WTC11 (cell line): ENCODE data around the gene CDYL.

Experiments
- ATF6 ChIP-seq: sonication (generic); formaldehyde crosslinking; IDR thresholded peaks from 2 replicates; pipeline ENCODE4 v1.8.1; 2023; ENCODE audit warnings: mild to moderate bottlenecking, missing genetic modification reagents
- CTCF ChIP-seq: fragments of 200-600 bp; IDR thresholded peaks from 2 replicates; pipeline ENCODE4 v1.8.0; 2022; ENCODE audit warnings: antibody characterized with exemption
- ESRRA ChIP-seq: sonication (generic); formaldehyde crosslinking; IDR thresholded peaks from 2 replicates; pipeline ENCODE4 v1.8.1; 2022; ENCODE audit warnings: mild to moderate bottlenecking, missing genetic modification reagents, borderline replicate concordance
- MAX ChIP-seq: sonication (generic); formaldehyde crosslinking; IDR thresholded peaks from 2 replicates; pipeline ENCODE4 v1.8.0; 2022; ENCODE audit warnings: mild to moderate bottlenecking, missing genetic modification reagents
- MLX ChIP-seq: sonication (generic); formaldehyde crosslinking; IDR thresholded peaks from 2 replicates; pipeline ENCODE4 v1.8.1; 2023; ENCODE audit warnings: mild to moderate bottlenecking, missing genetic modification reagents, moderate library complexity
- NFYB ChIP-seq: sonication (generic); formaldehyde crosslinking; conservative IDR thresholded peaks from 2 replicates; pipeline ENCODE4 v1.8.0; 2022; ENCODE audit warnings: low read depth, missing genetic modification reagents
- SMAD3 ChIP-seq: sonication (generic); formaldehyde crosslinking; IDR thresholded peaks from 2 replicates; pipeline ENCODE4 v1.8.0; 2022; ENCODE audit warnings: missing genetic modification reagents, mild to moderate bottlenecking, borderline replicate concordance
- ZNF423 ChIP-seq: fragments of 250-450 bp; sonication (Bioruptor Pico); IDR thresholded peaks from 2 replicates; pipeline ENCODE4 v2.1.2; 2022; ENCODE audit warnings: mild to moderate bottlenecking, moderate library complexity
- TF ChIP-seq, protein P1 (sequence below): sonication (generic); formaldehyde crosslinking; IDR thresholded peaks from 2 replicates; pipeline ENCODE4 v1.8.0; 2023; ENCODE audit warnings: mild to moderate bottlenecking, missing genetic modification reagents
- TF ChIP-seq, protein P2 (sequence below): sonication (generic); formaldehyde crosslinking; conservative IDR thresholded peaks from 2 replicates; pipeline ENCODE4 v1.8.1; 2022; ENCODE audit warnings: mild to moderate bottlenecking, missing genetic modification reagents
- TF ChIP-seq, protein P3 (sequence below): sonication (generic); formaldehyde crosslinking; IDR thresholded peaks from 2 replicates; pipeline ENCODE4 v1.8.1; 2023; ENCODE audit warnings: mild to moderate bottlenecking, moderate library complexity, missing genetic modification reagents

GRCh38 chr6:4972438-4972837 is 196.2 kb downstream of the CDYL start:
- no peak for TF ChIP-seq CTCF
- TF ChIP-seq MLX (CRISPR knock-in tag) = no peak
- no peak for TF ChIP-seq SMAD3 (CRISPR knock-in tag)
- no peak for TF ChIP-seq MAX
- no peak for TF ChIP-seq ESRRA (CRISPR knock-in tag)
- TF ChIP-seq NFYB (CRISPR knock-in tag) = no peak
- TF ChIP-seq, protein P1, sequence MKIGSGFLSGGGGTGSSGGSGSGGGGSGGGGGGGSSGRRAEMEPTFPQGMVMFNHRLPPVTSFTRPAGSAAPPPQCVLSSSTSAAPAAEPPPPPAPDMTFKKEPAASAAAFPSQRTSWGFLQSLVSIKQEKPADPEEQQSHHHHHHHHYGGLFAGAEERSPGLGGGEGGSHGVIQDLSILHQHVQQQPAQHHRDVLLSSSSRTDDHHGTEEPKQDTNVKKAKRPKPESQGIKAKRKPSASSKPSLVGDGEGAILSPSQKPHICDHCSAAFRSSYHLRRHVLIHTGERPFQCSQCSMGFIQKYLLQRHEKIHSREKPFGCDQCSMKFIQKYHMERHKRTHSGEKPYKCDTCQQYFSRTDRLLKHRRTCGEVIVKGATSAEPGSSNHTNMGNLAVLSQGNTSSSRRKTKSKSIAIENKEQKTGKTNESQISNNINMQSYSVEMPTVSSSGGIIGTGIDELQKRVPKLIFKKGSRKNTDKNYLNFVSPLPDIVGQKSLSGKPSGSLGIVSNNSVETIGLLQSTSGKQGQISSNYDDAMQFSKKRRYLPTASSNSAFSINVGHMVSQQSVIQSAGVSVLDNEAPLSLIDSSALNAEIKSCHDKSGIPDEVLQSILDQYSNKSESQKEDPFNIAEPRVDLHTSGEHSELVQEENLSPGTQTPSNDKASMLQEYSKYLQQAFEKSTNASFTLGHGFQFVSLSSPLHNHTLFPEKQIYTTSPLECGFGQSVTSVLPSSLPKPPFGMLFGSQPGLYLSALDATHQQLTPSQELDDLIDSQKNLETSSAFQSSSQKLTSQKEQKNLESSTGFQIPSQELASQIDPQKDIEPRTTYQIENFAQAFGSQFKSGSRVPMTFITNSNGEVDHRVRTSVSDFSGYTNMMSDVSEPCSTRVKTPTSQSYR (CRISPR knock-in tag) = no peak
- TF ChIP-seq ZNF423 = no peak
- TF ChIP-seq, protein P2, sequence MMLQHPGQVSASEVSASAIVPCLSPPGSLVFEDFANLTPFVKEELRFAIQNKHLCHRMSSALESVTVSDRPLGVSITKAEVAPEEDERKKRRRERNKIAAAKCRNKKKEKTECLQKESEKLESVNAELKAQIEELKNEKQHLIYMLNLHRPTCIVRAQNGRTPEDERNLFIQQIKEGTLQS (CRISPR knock-in tag) = no peak
- TF ChIP-seq, protein P3, sequence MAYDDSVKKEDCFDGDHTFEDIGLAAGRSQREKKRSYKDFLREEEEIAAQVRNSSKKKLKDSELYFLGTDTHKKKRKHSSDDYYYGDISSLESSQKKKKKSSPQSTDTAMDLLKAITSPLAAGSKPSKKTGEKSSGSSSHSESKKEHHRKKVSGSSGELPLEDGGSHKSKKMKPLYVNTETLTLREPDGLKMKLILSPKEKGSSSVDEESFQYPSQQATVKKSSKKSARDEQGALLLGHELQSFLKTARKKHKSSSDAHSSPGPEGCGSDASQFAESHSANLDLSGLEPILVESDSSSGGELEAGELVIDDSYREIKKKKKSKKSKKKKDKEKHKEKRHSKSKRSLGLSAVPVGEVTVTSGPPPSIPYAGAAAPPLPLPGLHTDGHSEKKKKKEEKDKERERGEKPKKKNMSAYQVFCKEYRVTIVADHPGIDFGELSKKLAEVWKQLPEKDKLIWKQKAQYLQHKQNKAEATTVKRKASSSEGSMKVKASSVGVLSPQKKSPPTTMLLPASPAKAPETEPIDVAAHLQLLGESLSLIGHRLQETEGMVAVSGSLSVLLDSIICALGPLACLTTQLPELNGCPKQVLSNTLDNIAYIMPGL (CRISPR knock-in tag) = no peak
- no peak for TF ChIP-seq ATF6 (CRISPR knock-in tag)
